ENCODE results near the gene RNF151.
A peak's percentile ranks its signal among the peaks of the same experiment; 100 is the strongest.
"Not testable (repeated sequence)": the region's sequence is repeated elsewhere in the genome, so short reads cannot be mapped to it uniquely, and the experiment has no call there.

The RNF151 gene

GRCh38 chr16:2007081-2007836 is 40.6 kb downstream of the RNF151 start:
- Histone ChIP-seq H3K36me3 (ENCODE audit: control insufficient read depth in 5 of 5, insufficient read depth in 5 of 5, low read length in 5 of 5) (peaks cover 0 to 13% (median 13%) of the 10 kb centered on the region in 5 donors), H3K9ac (ENCODE audit: low read length in 5 of 5) (peak overlapping the region in 3 of 5 donors; percentile 53 to 60 (median 54)), H3K4me1 (ENCODE audit: control insufficient read depth in 5 of 5, insufficient read depth in 5 of 5, low read length in 5 of 5) (peaks cover 17 to 70% (median 66%) of the 10 kb centered on the region in 5 donors), H3K27ac (ENCODE audit: low read depth, low read length) (peak overlapping the region; percentile 79), H3K9me3 (ENCODE audit: control insufficient read depth in 5 of 5, low read length in 5 of 5) (no peaks in the 10 kb centered on the region), H3K4me3 (ENCODE audit: low read depth in 1 of 5, low read length in 5 of 5) (peak overlapping the region in 3 of 5 donors; percentile 22 to 77 (median 38)), H3K27me3 (ENCODE audit: control insufficient read depth in 5 of 5, insufficient read depth in 4 of 5, low read length in 5 of 5) (no peaks in the 10 kb centered on the region)

GRCh38 chr16:2008009-2008526 is 41.4 kb downstream of the RNF151 start:
- no peaks in the 10 kb centered on the region for H3K9me3 ChIP-seq (ENCODE audit: control insufficient read depth in 5 of 5, low read length in 5 of 5)
- peak overlapping the region; percentile 79 for H3K27ac ChIP-seq (ENCODE audit: low read depth, low read length)
- peak overlapping the region in 4 of 5 donors; percentile 38 to 77 (median 62) for H3K4me3 ChIP-seq (ENCODE audit: low read depth in 1 of 5, low read length in 5 of 5)
- H3K27me3 ChIP-seq (ENCODE audit: control insufficient read depth in 5 of 5, insufficient read depth in 4 of 5, low read length in 5 of 5) = no peaks in the 10 kb centered on the region
- H3K4me1 ChIP-seq (ENCODE audit: control insufficient read depth in 5 of 5, insufficient read depth in 5 of 5, low read length in 5 of 5) = peaks cover 17 to 70% (median 66%) of the 10 kb centered on the region in 5 donors
- H3K9ac ChIP-seq (ENCODE audit: low read length in 5 of 5) = peak overlapping the region; percentile 53 to 90 (median 60)
- peaks cover 0 to 5% (median 5%) of the 10 kb centered on the region in 5 donors for H3K36me3 ChIP-seq (ENCODE audit: control insufficient read depth in 5 of 5, insufficient read depth in 5 of 5, low read length in 5 of 5)

GRCh38 chr16:2008631-2009163 is 42.0 kb downstream of the RNF151 start:
- Histone ChIP-seq H3K4me1 (ENCODE audit: control insufficient read depth in 5 of 5, insufficient read depth in 5 of 5, low read length in 5 of 5) (peaks cover 17 to 64% (median 62%) of the 10 kb centered on the region in 5 donors), H3K27ac (ENCODE audit: low read depth, low read length) (peak overlapping the region; percentile 79)

GRCh38 chr16:2009164-2009711 is 42.6 kb downstream of the RNF151 start:
- H3K4me1 ChIP-seq (ENCODE audit: control insufficient read depth in 5 of 5, insufficient read depth in 5 of 5, low read length in 5 of 5) = peaks cover 17 to 59% (median 57%) of the 10 kb centered on the region in 5 donors

More at GRCh38 chr16:2008631-2009163, 42.0 kb downstream of the RNF151 start:
- H3K4me3 ChIP-seq (ENCODE audit: low read depth in 1 of 5, low read length in 5 of 5) = peak overlapping the region; percentile 72 to 79 (median 73)
- no peaks in the 10 kb centered on the region for H3K27me3 ChIP-seq (ENCODE audit: control insufficient read depth in 5 of 5, insufficient read depth in 4 of 5, low read length in 5 of 5)
- H3K36me3 ChIP-seq (ENCODE audit: control insufficient read depth in 5 of 5, insufficient read depth in 5 of 5, low read length in 5 of 5) = no peaks in the 10 kb centered on the region
- H3K9me3 ChIP-seq (ENCODE audit: control insufficient read depth in 5 of 5, low read length in 5 of 5) = no peaks in the 10 kb centered on the region
- H3K9ac ChIP-seq (ENCODE audit: low read length in 5 of 5) = peak overlapping the region; percentile 68 to 95 (median 87)

GRCh38 chr16:2009791-2010510 is 43.3 kb downstream of the RNF151 start, which contains the start of gene ZNF598:
ZNF598 (minus strand) TSS chr16:2009821.
- Histone ChIP-seq H3K27ac (ENCODE audit: low read depth, low read length) (peak within 1 kb of the TSS; percentile 81), H3K4me1 (ENCODE audit: control insufficient read depth in 5 of 5, insufficient read depth in 5 of 5, low read length in 5 of 5) (peaks cover 17 to 52% (median 50%) of the 10 kb centered on the region in 5 donors), H3K9ac (ENCODE audit: low read length in 5 of 5) (peak within 1 kb of the TSS; percentile 68 to 95 (median 87)), H3K36me3 (ENCODE audit: control insufficient read depth in 5 of 5, insufficient read depth in 5 of 5, low read length in 5 of 5) (no peaks in the 10 kb centered on the region), H3K9me3 (ENCODE audit: control insufficient read depth in 5 of 5, low read length in 5 of 5) (no peaks in the 10 kb centered on the region), H3K27me3 (ENCODE audit: control insufficient read depth in 5 of 5, insufficient read depth in 4 of 5, low read length in 5 of 5) (no peaks in the 10 kb centered on the region), H3K4me3 (ENCODE audit: low read depth in 1 of 5, low read length in 5 of 5) (peak within 1 kb of the TSS; percentile 72 to 89 (median 79))

More at GRCh38 chr16:2009164-2009711, 42.6 kb downstream of the RNF151 start:
- Histone ChIP-seq H3K27me3 (ENCODE audit: control insufficient read depth in 5 of 5, insufficient read depth in 4 of 5, low read length in 5 of 5) (no peaks in the 10 kb centered on the region), H3K27ac (ENCODE audit: low read depth, low read length) (peak overlapping the region; percentile 79), H3K36me3 (ENCODE audit: control insufficient read depth in 5 of 5, insufficient read depth in 5 of 5, low read length in 5 of 5) (no peaks in the 10 kb centered on the region), H3K9ac (ENCODE audit: low read length in 5 of 5) (peak overlapping the region; percentile 68 to 95 (median 87)), H3K4me3 (ENCODE audit: low read depth in 1 of 5, low read length in 5 of 5) (peak overlapping the region; percentile 72 to 79 (median 73)), H3K9me3 (ENCODE audit: control insufficient read depth in 5 of 5, low read length in 5 of 5) (no peaks in the 10 kb centered on the region)

- not testable (repeated sequence) for H3K9ac ChIP-seq (ENCODE audit: low read length in 5 of 5); H3K9me3 ChIP-seq (ENCODE audit: control insufficient read depth in 5 of 5, low read length in 5 of 5); H3K27me3 ChIP-seq (ENCODE audit: control insufficient read depth in 5 of 5, insufficient read depth in 4 of 5, low read length in 5 of 5); H3K27ac ChIP-seq (ENCODE audit: low read depth, low read length); H3K4me3 ChIP-seq (ENCODE audit: low read depth in 1 of 5, low read length in 5 of 5); H3K36me3 ChIP-seq (ENCODE audit: control insufficient read depth in 5 of 5, insufficient read depth in 5 of 5, low read length in 5 of 5)
- H3K4me1 ChIP-seq (ENCODE audit: control insufficient read depth in 5 of 5, insufficient read depth in 5 of 5, low read length in 5 of 5) = peaks cover 17 to 34% (median 33%) of the 10 kb centered on the region in 5 donors
These were observed 45.1 kb downstream of the RNF151 start for GRCh38 chr16:2011726-2012125.

GRCh38 chr16:2013527-2013926 is 46.9 kb downstream of the RNF151 start:
- no peaks in the 10 kb centered on the region for H3K36me3 ChIP-seq (ENCODE audit: control insufficient read depth in 5 of 5, insufficient read depth in 5 of 5, low read length in 5 of 5)
- H3K9ac ChIP-seq (ENCODE audit: low read length in 5 of 5) = no peak overlapping the region
- H3K4me3 ChIP-seq (ENCODE audit: low read depth in 1 of 5, low read length in 5 of 5) = no peak overlapping the region
- no peaks in the 10 kb centered on the region for H3K9me3 ChIP-seq (ENCODE audit: control insufficient read depth in 5 of 5, low read length in 5 of 5)
- H3K27me3 ChIP-seq (ENCODE audit: control insufficient read depth in 5 of 5, insufficient read depth in 4 of 5, low read length in 5 of 5) = peaks cover 0 to 9% (median 5%) of the 10 kb centered on the region in 5 donors
- no peak overlapping the region for H3K27ac ChIP-seq (ENCODE audit: low read depth, low read length)
- peaks cover 8 to 16% (median 15%) of the 10 kb centered on the region in 5 donors for H3K4me1 ChIP-seq (ENCODE audit: control insufficient read depth in 5 of 5, insufficient read depth in 5 of 5, low read length in 5 of 5)

GRCh38 chr16:2015117-2015946 is 48.7 kb downstream of the RNF151 start:
- Histone ChIP-seq H3K4me3 (ENCODE audit: low read depth in 1 of 5, low read length in 5 of 5) (no peak overlapping the region), H3K4me1 (ENCODE audit: control insufficient read depth in 5 of 5, insufficient read depth in 5 of 5, low read length in 5 of 5) (peaks cover 3 to 14% (median 9%) of the 10 kb centered on the region in 5 donors), H3K27ac (ENCODE audit: low read depth, low read length) (no peak overlapping the region), H3K36me3 (ENCODE audit: control insufficient read depth in 5 of 5, insufficient read depth in 5 of 5, low read length in 5 of 5) (no peaks in the 10 kb centered on the region), H3K9me3 (ENCODE audit: control insufficient read depth in 5 of 5, low read length in 5 of 5) (no peaks in the 10 kb centered on the region), H3K9ac (ENCODE audit: low read length in 5 of 5) (no peak overlapping the region), H3K27me3 (ENCODE audit: control insufficient read depth in 5 of 5, insufficient read depth in 4 of 5, low read length in 5 of 5) (peaks cover 8 to 24% (median 22%) of the 10 kb centered on the region in 5 donors)

GRCh38 chr16:2015947-2016208 is 49.2 kb downstream of the RNF151 start:
- H3K36me3 ChIP-seq (ENCODE audit: control insufficient read depth in 5 of 5, insufficient read depth in 5 of 5, low read length in 5 of 5) = no peaks in the 10 kb centered on the region
- H3K9me3 ChIP-seq (ENCODE audit: control insufficient read depth in 5 of 5, low read length in 5 of 5) = no peaks in the 10 kb centered on the region
- H3K27me3 ChIP-seq (ENCODE audit: control insufficient read depth in 5 of 5, insufficient read depth in 4 of 5, low read length in 5 of 5) = peaks cover 12 to 30% (median 28%) of the 10 kb centered on the region in 5 donors
- no peak overlapping the region for H3K27ac ChIP-seq (ENCODE audit: low read depth, low read length)
- H3K9ac ChIP-seq (ENCODE audit: low read length in 5 of 5) = no peak overlapping the region
- H3K4me1 ChIP-seq (ENCODE audit: control insufficient read depth in 5 of 5, insufficient read depth in 5 of 5, low read length in 5 of 5) = peaks cover 0 to 12% (median 7%) of the 10 kb centered on the region in 5 donors
- no peak overlapping the region for H3K4me3 ChIP-seq (ENCODE audit: low read depth in 1 of 5, low read length in 5 of 5)
